Cardiac muscle cell (in vitro differentiated cells and primary cell): Measurements from ENCODE around the gene TAS2R60. TPM values are rescaled to one million over a fixed set of nuclear protein-coding genes. Genes with fewer than 3 reads are reported as not detected.
A peak's percentile ranks its signal among the peaks of the same experiment; 100 is the strongest.

Experiments used
- DNase-seq, 2 donors: peaks; one replicate each; pipeline versions ENCODE4 v3.0.0 to v3.0.0-alpha.2; 2010 to 2017; ENCODE audit warnings: low read depth in 1 of 2, low spot score in 1 of 2
- H3K27ac ChIP-seq: fragments of 200-600 bp; sonication (generic); 2 replicates; pipeline ENCODE4 v1.5.1; 2016
- H3K27me3 ChIP-seq: fragments of 200-600 bp; sonication (generic); 2 replicates; pipeline ENCODE4 v1.6.0; 2016; ENCODE audit warnings: control low read depth
- H3K36me3 ChIP-seq: fragments of 200-600 bp; sonication (generic); 2 replicates; pipeline ENCODE4 v1.5.1; 2016; ENCODE audit warnings: control low read depth
- H3K4me1 ChIP-seq: fragments of 200-600 bp; sonication (generic); 2 replicates; pipeline ENCODE4 v1.8.1; 2017; ENCODE audit warnings: low read depth, mild to moderate bottlenecking, mixed run types
- H3K4me3 ChIP-seq: fragments of 200-600 bp; sonication (generic); 2 replicates; pipeline ENCODE4 v1.5.1; 2016; ENCODE audit warnings: mild to moderate bottlenecking
- H3K9me3 ChIP-seq: fragments of 200-600 bp; sonication (generic); 2 replicates; pipeline ENCODE4 v1.5.1; 2017; ENCODE audit warnings: low read depth, mild to moderate bottlenecking, control low read depth
- polyA plus RNA-seq: library from polyadenylated mRNA; unstranded; fragments of >200 nt; fragmentation: Nextera tagmentation; extraction: Ambion mirVana; gene quantifications from 2 replicates; pipeline ENCODE4 v1.2.1, GENCODE V29; 2016
- total RNA-seq: library from RNA; depleted of rRNA; stranded (reverse); fragments of >200 nt; gene quantifications from 2 replicates; pipeline ENCODE4 v1.2.3, GENCODE V29; 2016
- TF ChIP-seq, protein P1 (sequence below): IDR thresholded peaks from 2 replicates; pipeline ENCODE4 v1.5.1; 2012; ENCODE audit warnings: low read depth, mild to moderate bottlenecking, low read length

The TAS2R60 gene
- total and polyA plus RNA-seq, 2 experiments from 2014 or later = not detected

DNA sequence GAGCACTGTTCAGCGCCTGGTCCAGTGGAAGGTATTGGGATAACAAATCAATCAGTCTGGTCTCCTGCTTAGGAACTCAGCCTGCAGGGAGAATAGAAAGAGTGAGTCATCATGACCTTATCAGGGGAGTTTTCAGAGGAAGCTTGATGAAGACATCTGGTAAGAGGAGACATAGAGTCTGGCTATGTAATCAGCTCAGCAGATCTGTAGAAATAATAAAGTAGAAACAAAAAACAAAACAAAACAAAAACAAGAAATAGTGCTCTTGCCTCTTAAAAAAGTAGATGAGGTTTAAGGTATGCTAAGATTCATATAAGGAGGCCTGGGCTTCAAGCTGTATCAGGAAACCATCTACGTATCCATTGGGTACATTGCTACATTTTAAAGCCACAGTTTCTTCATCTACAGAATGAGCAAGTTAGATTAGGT is 48.8 kb downstream of the TAS2R60 start:
- Histone ChIP-seq H3K4me1 (no peaks in the 10 kb centered on the region), H3K4me3 (no peak overlapping the region), H3K9me3 (no peaks in the 10 kb centered on the region), H3K36me3 (no peaks in the 10 kb centered on the region), H3K27me3 (no peaks in the 10 kb centered on the region), H3K27ac (no peak overlapping the region)
- TF ChIP-seq, protein P1, sequence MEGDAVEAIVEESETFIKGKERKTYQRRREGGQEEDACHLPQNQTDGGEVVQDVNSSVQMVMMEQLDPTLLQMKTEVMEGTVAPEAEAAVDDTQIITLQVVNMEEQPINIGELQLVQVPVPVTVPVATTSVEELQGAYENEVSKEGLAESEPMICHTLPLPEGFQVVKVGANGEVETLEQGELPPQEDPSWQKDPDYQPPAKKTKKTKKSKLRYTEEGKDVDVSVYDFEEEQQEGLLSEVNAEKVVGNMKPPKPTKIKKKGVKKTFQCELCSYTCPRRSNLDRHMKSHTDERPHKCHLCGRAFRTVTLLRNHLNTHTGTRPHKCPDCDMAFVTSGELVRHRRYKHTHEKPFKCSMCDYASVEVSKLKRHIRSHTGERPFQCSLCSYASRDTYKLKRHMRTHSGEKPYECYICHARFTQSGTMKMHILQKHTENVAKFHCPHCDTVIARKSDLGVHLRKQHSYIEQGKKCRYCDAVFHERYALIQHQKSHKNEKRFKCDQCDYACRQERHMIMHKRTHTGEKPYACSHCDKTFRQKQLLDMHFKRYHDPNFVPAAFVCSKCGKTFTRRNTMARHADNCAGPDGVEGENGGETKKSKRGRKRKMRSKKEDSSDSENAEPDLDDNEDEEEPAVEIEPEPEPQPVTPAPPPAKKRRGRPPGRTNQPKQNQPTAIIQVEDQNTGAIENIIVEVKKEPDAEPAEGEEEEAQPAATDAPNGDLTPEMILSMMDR = no peak
- DNase-seq = peak in 1 of 2 donors; percentile 58

GRCh38 chr7:143492799-143493739 is 49.8 kb downstream of the TAS2R60 start:
- Histone ChIP-seq H3K4me3 (no peak overlapping the region), H3K9me3 (no peaks in the 10 kb centered on the region), H3K36me3 (no peaks in the 10 kb centered on the region), H3K27me3 (no peaks in the 10 kb centered on the region), H3K4me1 (no peaks in the 10 kb centered on the region), H3K27ac (no peak overlapping the region)
- TF ChIP-seq, protein P1 = no peak
- DNase-seq = peak in 1 of 2 donors; percentile 25

GRCh38 chr7:143493751-143494150 is 50.5 kb downstream of the TAS2R60 start:
- no peaks in the 10 kb centered on the region for H3K4me1 ChIP-seq
- TF ChIP-seq, protein P1 = no peak
- H3K27ac ChIP-seq = no peak overlapping the region
- no peaks in the 10 kb centered on the region for H3K9me3 ChIP-seq
- no peaks in the 10 kb centered on the region for H3K27me3 ChIP-seq
- H3K4me3 ChIP-seq = no peak overlapping the region
- no peak for DNase-seq
- no peaks in the 10 kb centered on the region for H3K36me3 ChIP-seq

Other genes with a start within 250 kb of the TAS2R60 start
- not detected in 2 replicates for gene TAS2R40, start 221.4 kb upstream of the TAS2R60 start, total RNA-seq
- not detected in 2 replicates for gene TAS2R40, start 221.4 kb upstream of the TAS2R60 start, polyA plus RNA-seq
- 218 and 221 TPM in 2 replicates for gene GSTK1, start 180.0 kb upstream of the TAS2R60 start, total RNA-seq
- gene GSTK1, start 180.0 kb upstream of the TAS2R60 start, polyA plus RNA-seq = 230 and 248 TPM in 2 replicates
- gene TMEM139, start 158.5 kb upstream of the TAS2R60 start, total RNA-seq = 0.11 and 0.69 TPM in 2 replicates
- 2.0 and 3.0 TPM in 2 replicates for gene TMEM139, start 158.5 kb upstream of the TAS2R60 start, polyA plus RNA-seq
- gene CASP2, start 155.1 kb upstream of the TAS2R60 start, total RNA-seq = 8.6 and 11.1 TPM in 2 replicates
- 6.9 and 8.9 TPM in 2 replicates for gene CASP2, start 155.1 kb upstream of the TAS2R60 start, polyA plus RNA-seq
- 0.11 TPM in 1 of 2 replicates, not detected in the other for gene CLCN1, start 127.3 kb upstream of the TAS2R60 start, total RNA-seq
- 0.09 TPM in 1 of 2 replicates, not detected in the other for gene CLCN1, start 127.3 kb upstream of the TAS2R60 start, polyA plus RNA-seq
- gene FAM131B, start 80.7 kb upstream of the TAS2R60 start, total RNA-seq = 0.71 and 3.0 TPM in 2 replicates
- gene FAM131B, start 80.7 kb upstream of the TAS2R60 start, polyA plus RNA-seq = 0.14 and 0.26 TPM in 2 replicates
- 43.6 and 57.2 TPM in 2 replicates for gene ZYX, start 62.1 kb upstream of the TAS2R60 start, total RNA-seq
- gene ZYX, start 62.1 kb upstream of the TAS2R60 start, polyA plus RNA-seq = 98.4 and 101 TPM in 2 replicates
- gene EPHA1, start 34.6 kb upstream of the TAS2R60 start, total RNA-seq = 0.30 TPM in 1 of 2 replicates, not detected in the other
- 1.8 and 2.7 TPM in 2 replicates for gene EPHA1, start 34.6 kb upstream of the TAS2R60 start, polyA plus RNA-seq
- not detected in 2 replicates for gene TAS2R41, start 34.4 kb downstream of the TAS2R60 start, total RNA-seq
- gene TAS2R41, start 34.4 kb downstream of the TAS2R60 start, polyA plus RNA-seq = not detected in 2 replicates
- 0.24 TPM in 1 of 2 replicates, not detected in the other for gene CTAGE15, start 128.3 kb downstream of the TAS2R60 start, total RNA-seq
- not detected in 2 replicates for gene CTAGE15, start 128.3 kb downstream of the TAS2R60 start, polyA plus RNA-seq
- gene TCAF2, start 177.5 kb downstream of the TAS2R60 start, total RNA-seq = 0.21 and 1.6 TPM in 2 replicates
- gene TCAF2, start 177.5 kb downstream of the TAS2R60 start, polyA plus RNA-seq = 0.17 and 0.67 TPM in 2 replicates